ENCODE data around the gene YY1. TPM values are rescaled to one million over a fixed set of nuclear protein-coding genes. Genes with fewer than 3 reads are reported as not detected.

YY1 gene
- total RNA-seq, 2 experiments from 2014 or later: 82.4 to 85.0 TPM

GRCh38 chr14:100317912-100318808, 79.2 kb downstream of the YY1 start:
- peak overlapping the region; percentile 58 for H3K4me3 Mint-ChIP-seq
- intact Hi-C loops (cut with micrococcal nuclease): loop anchor here (2.0 kb wide), 1 partner anchor 33 kb away; no protein-coding TSS in a partner anchor

GRCh38 chr14:100320157-100320856, 81.4 kb downstream of the YY1 start:
- Mint-ChIP-seq H3K4me3 (no peak overlapping the region), H3K4me1 (ENCODE audit: low read depth) (peaks cover 3% of the 10 kb centered on the region), H3K27me3 (ENCODE audit: low read depth) (no peaks in the 10 kb centered on the region), H3K27ac (no peak overlapping the region), H3K36me3 (ENCODE audit: low read depth) (no peaks in the 10 kb centered on the region), H3K9me3 (no peaks in the 10 kb centered on the region)
- no peak for DNase-seq
- intact Hi-C loops (cut with micrococcal nuclease): no loop called here
- CTCF ChIA-PET: no interaction called here

More at GRCh38 chr14:100317912-100318808, 79.2 kb downstream of the YY1 start:
- Mint-ChIP-seq H3K4me1 (ENCODE audit: low read depth) (peaks cover 3% of the 10 kb centered on the region), H3K9me3 (no peaks in the 10 kb centered on the region), H3K27me3 (ENCODE audit: low read depth) (no peaks in the 10 kb centered on the region), H3K36me3 (ENCODE audit: low read depth) (no peaks in the 10 kb centered on the region), H3K27ac (no peak overlapping the region)
- CTCF ChIA-PET: interaction anchor here (0.5 to 1.5 kb wide), 9 partner anchors 9 to 1141 kb away, joined by 3 to 5 read pairs (median 3); no protein-coding TSS in a partner anchor
- peak; percentile 71 for DNase-seq

- H3K4me3 Mint-ChIP-seq: no peak overlapping the region
- H3K27me3 Mint-ChIP-seq (ENCODE audit: low read depth): no peaks in the 10 kb centered on the region
- DNase-seq: no peak
- no peaks in the 10 kb centered on the region for H3K9me3 Mint-ChIP-seq
- H3K36me3 Mint-ChIP-seq (ENCODE audit: low read depth): no peaks in the 10 kb centered on the region
- CTCF ChIA-PET: interaction anchor here (0.6 to 0.7 kb wide), 3 partner anchors 12 to 1786 kb away, joined by 3 to 4 read pairs (median 4); no protein-coding TSS in a partner anchor
- H3K27ac Mint-ChIP-seq: no peak overlapping the region
- intact Hi-C loops (cut with micrococcal nuclease): no loop called here
- H3K4me1 Mint-ChIP-seq (ENCODE audit: low read depth): peaks cover 3% of the 10 kb centered on the region
Observed at GRCh38 chr14:100321473-100322137, 82.7 kb downstream of the YY1 start.

- intact Hi-C loops (cut with micrococcal nuclease): no loop called here
- H3K27ac Mint-ChIP-seq: no peak overlapping the region
- H3K9me3 Mint-ChIP-seq: no peaks in the 10 kb centered on the region
- no peak for DNase-seq
- H3K36me3 Mint-ChIP-seq (ENCODE audit: low read depth): no peaks in the 10 kb centered on the region
- no peak overlapping the region for H3K4me3 Mint-ChIP-seq
- CTCF ChIA-PET: interaction anchor here (0.7 kb wide), 1 partner anchor 12 kb away, joined by 3 read pairs; no protein-coding TSS in a partner anchor
- no peaks in the 10 kb centered on the region for H3K27me3 Mint-ChIP-seq (ENCODE audit: low read depth)
- H3K4me1 Mint-ChIP-seq (ENCODE audit: low read depth): peaks cover 3% of the 10 kb centered on the region
Observed at GRCh38 chr14:100322138-100322957, 83.4 kb downstream of the YY1 start.

- intact Hi-C loops (cut with micrococcal nuclease): no loop called here
- CTCF ChIA-PET: no interaction called here
- no peak for DNase-seq
- Mint-ChIP-seq H3K4me3 (no peak within 1 kb of the TSS), H3K36me3 (ENCODE audit: low read depth) (no peaks in the 10 kb centered on the region), H3K9me3 (no peaks in the 10 kb centered on the region), H3K4me1 (ENCODE audit: low read depth) (no peaks in the 10 kb centered on the region), H3K27me3 (ENCODE audit: low read depth) (no peaks in the 10 kb centered on the region), H3K27ac (no peak within 1 kb of the TSS)
Observed at GRCh38 chr14:100323121-100323941, 84.4 kb downstream of the YY1 start, which contains the start of gene SLC25A47. Gene SLC25A47 (plus strand): TSS chr14:100323339. CDS start chr14:100323415, 76 bp downstream.

GRCh38 chr14:100323942-100324307, 85.0 kb downstream of the YY1 start:
- H3K4me3 Mint-ChIP-seq: no peak overlapping the region
- no peak for DNase-seq
- CTCF ChIA-PET: no interaction called here
- H3K4me1 Mint-ChIP-seq (ENCODE audit: low read depth): no peaks in the 10 kb centered on the region
- intact Hi-C loops (cut with micrococcal nuclease): no loop called here
- H3K36me3 Mint-ChIP-seq (ENCODE audit: low read depth): no peaks in the 10 kb centered on the region
- H3K27me3 Mint-ChIP-seq (ENCODE audit: low read depth): no peaks in the 10 kb centered on the region
- H3K9me3 Mint-ChIP-seq: no peaks in the 10 kb centered on the region
- no peak overlapping the region for H3K27ac Mint-ChIP-seq

GRCh38 chr14:100325231-100325632, 86.3 kb downstream of the YY1 start:
- CTCF ChIA-PET: no interaction called here
- no peaks in the 10 kb centered on the region for H3K36me3 Mint-ChIP-seq (ENCODE audit: low read depth)
- intact Hi-C loops (cut with micrococcal nuclease): no loop called here
- DNase-seq: no peak
- H3K9me3 Mint-ChIP-seq: no peaks in the 10 kb centered on the region
- H3K4me3 Mint-ChIP-seq: no peak overlapping the region
- H3K27me3 Mint-ChIP-seq (ENCODE audit: low read depth): no peaks in the 10 kb centered on the region
- no peaks in the 10 kb centered on the region for H3K4me1 Mint-ChIP-seq (ENCODE audit: low read depth)
- H3K27ac Mint-ChIP-seq: no peak overlapping the region

GRCh38 chr14:100325958-100326357, 87.0 kb downstream of the YY1 start:
- no peaks in the 10 kb centered on the region for H3K4me1 Mint-ChIP-seq (ENCODE audit: low read depth)
- H3K27ac Mint-ChIP-seq: no peak overlapping the region
- no peaks in the 10 kb centered on the region for H3K36me3 Mint-ChIP-seq (ENCODE audit: low read depth)
- CTCF ChIA-PET: interaction anchor here (1.2 kb wide), 1 partner anchor 40 kb away, joined by 3 read pairs; no protein-coding TSS in a partner anchor
- no peaks in the 10 kb centered on the region for H3K27me3 Mint-ChIP-seq (ENCODE audit: low read depth)
- intact Hi-C loops (cut with micrococcal nuclease): no loop called here
- no peaks in the 10 kb centered on the region for H3K9me3 Mint-ChIP-seq
- DNase-seq: no peak
- H3K4me3 Mint-ChIP-seq: no peak overlapping the region

- Mint-ChIP-seq H3K27ac (no peak overlapping the region), H3K36me3 (ENCODE audit: low read depth) (peaks cover 3% of the 10 kb centered on the region), H3K4me1 (ENCODE audit: low read depth) (no peaks in the 10 kb centered on the region), H3K27me3 (ENCODE audit: low read depth) (no peaks in the 10 kb centered on the region), H3K9me3 (no peaks in the 10 kb centered on the region), H3K4me3 (no peak overlapping the region)
- no peak for DNase-seq
- intact Hi-C loops (cut with micrococcal nuclease): no loop called here
- CTCF ChIA-PET: interaction anchor here (1.2 kb wide), 1 partner anchor 41 kb away, joined by 3 read pairs; no protein-coding TSS in a partner anchor
Observed at GRCh38 chr14:100327128-100327527, 88.2 kb downstream of the YY1 start.

GRCh38 chr14:100328495-100329163, 89.7 kb downstream of the YY1 start:
- H3K4me1 Mint-ChIP-seq (ENCODE audit: low read depth): no peaks in the 10 kb centered on the region
- no peaks in the 10 kb centered on the region for H3K27me3 Mint-ChIP-seq (ENCODE audit: low read depth)
- no peak overlapping the region for H3K4me3 Mint-ChIP-seq
- no peak overlapping the region for H3K27ac Mint-ChIP-seq
- CTCF ChIA-PET: no interaction called here
- intact Hi-C loops (cut with micrococcal nuclease): no loop called here
- H3K9me3 Mint-ChIP-seq: no peaks in the 10 kb centered on the region
- H3K36me3 Mint-ChIP-seq (ENCODE audit: low read depth): peaks cover 3% of the 10 kb centered on the region
- DNase-seq: no peak

Data from activated naive CD4-positive, alpha-beta T cell treated with anti-CD3 and anti-CD28 coated beads for 36 hours (primary cell).